ENCODE data around the gene PDZD4.

PDZD4 gene

DNA sequence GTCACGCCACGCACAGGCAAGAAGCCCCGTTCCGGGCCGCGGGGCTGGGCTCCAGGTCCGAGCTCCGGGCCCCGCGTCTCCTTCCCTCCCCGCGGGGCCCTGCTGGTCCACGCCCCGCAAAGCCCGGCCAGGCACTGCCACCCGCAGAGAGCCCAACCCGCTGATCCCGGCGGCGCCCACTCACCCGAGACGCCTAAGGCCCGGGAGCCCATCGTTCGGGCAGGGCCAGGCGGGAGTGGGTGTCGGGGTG lies 870 bp downstream of the PDZD4 start:
- no peak overlapping the region for H3K9ac ChIP-seq (ENCODE audit: low read length)

DNA sequence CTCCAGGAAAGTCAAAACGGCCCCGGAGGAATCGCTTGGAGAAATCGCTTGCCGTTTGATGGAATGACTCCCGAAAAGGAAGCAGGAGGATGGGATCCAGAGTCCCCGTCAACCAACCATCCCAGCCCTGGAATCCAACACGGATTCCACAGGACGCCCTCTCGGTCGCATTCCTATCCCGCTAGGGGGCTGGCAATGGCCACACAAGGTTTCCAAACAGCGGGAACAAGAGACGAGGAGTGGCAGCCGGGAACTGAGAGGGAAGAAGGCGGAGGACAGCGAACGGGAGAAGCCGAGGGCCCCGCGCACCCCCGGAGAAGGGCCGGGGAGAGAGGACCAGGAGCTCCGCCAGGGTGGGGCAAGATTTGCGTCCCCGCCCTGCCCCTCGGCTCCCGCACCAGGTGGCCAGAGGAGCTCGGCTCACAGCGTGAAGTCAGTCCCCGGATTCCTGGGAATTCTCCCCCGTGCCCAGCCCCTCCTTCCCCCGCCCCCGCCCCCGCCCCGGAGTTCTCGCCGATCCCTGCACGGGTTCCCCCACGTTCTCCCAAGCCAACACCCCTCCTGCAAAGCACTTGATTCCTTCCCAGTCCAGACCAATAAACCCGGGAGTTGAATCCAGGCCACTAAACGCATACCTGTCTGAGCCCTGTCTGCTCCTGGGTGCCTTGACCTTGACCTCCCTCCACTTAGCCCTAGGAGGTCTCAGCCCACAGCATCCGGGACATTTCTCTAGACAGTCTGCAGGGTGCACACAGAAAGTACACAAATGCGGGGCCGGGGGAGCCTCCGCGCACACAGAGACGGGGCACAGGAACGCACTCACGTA lies 1.4 kb downstream of the PDZD4 start:
- Histone ChIP-seq H3K4me3 (ENCODE audit: low read length) (no peak overlapping the region), H3K9me3 (ENCODE audit: insufficient read depth, low read length) (no peaks in the 10 kb centered on the region), H3K79me2 (ENCODE audit: low read length) (no peaks in the 10 kb centered on the region), H2AFZ (ENCODE audit: low read depth, low read length) (no peak overlapping the region), H3K27ac (ENCODE audit: low read length) (no peak overlapping the region), H4K20me1 (ENCODE audit: insufficient read depth, low read length) (no peaks in the 10 kb centered on the region), H3K9ac (ENCODE audit: low read length) (no peak overlapping the region), H3K4me1 (ENCODE audit: low read length) (no peaks in the 10 kb centered on the region), H3K36me3 (replicated peaks; ENCODE audit: low read depth, low read length) (no peaks in the 10 kb centered on the region), H3K4me2 (ENCODE audit: low read length) (no peak overlapping the region), H3K27me3 (ENCODE audit: low read depth, low read length) (peaks cover 6% of the 10 kb centered on the region; the same call in 1 of the 2 replicates)
- no peak for TF ChIP-seq EZH2phosphoT487 (IDR thresholded peaks at IDR 0.05; ENCODE audit: low read depth)
- TF ChIP-seq, protein P1, sequence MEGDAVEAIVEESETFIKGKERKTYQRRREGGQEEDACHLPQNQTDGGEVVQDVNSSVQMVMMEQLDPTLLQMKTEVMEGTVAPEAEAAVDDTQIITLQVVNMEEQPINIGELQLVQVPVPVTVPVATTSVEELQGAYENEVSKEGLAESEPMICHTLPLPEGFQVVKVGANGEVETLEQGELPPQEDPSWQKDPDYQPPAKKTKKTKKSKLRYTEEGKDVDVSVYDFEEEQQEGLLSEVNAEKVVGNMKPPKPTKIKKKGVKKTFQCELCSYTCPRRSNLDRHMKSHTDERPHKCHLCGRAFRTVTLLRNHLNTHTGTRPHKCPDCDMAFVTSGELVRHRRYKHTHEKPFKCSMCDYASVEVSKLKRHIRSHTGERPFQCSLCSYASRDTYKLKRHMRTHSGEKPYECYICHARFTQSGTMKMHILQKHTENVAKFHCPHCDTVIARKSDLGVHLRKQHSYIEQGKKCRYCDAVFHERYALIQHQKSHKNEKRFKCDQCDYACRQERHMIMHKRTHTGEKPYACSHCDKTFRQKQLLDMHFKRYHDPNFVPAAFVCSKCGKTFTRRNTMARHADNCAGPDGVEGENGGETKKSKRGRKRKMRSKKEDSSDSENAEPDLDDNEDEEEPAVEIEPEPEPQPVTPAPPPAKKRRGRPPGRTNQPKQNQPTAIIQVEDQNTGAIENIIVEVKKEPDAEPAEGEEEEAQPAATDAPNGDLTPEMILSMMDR (IDR thresholded peaks at IDR 0.05; ENCODE audit: low read depth, low read length) = no peak

More for the DNA sequence above, 870 bp downstream of the PDZD4 start:
- TF ChIP-seq EZH2phosphoT487 (IDR thresholded peaks at IDR 0.05; ENCODE audit: low read depth) = no peak
- TF ChIP-seq, protein P1 (IDR thresholded peaks at IDR 0.05; ENCODE audit: low read depth, low read length) = no peak
- Histone ChIP-seq H3K9me3 (ENCODE audit: insufficient read depth, low read length) (no peaks in the 10 kb centered on the region), H3K36me3 (replicated peaks; ENCODE audit: low read depth, low read length) (no peaks in the 10 kb centered on the region), H3K4me3 (ENCODE audit: low read length) (no peak overlapping the region), H3K79me2 (ENCODE audit: low read length) (no peaks in the 10 kb centered on the region), H3K4me2 (ENCODE audit: low read length) (no peak overlapping the region), H2AFZ (ENCODE audit: low read depth, low read length) (no peak overlapping the region), H4K20me1 (ENCODE audit: insufficient read depth, low read length) (no peaks in the 10 kb centered on the region), H3K27me3 (ENCODE audit: low read depth, low read length) (peaks cover 6% of the 10 kb centered on the region; the same call in 1 of the 2 replicates), H3K4me1 (ENCODE audit: low read length) (no peaks in the 10 kb centered on the region), H3K27ac (ENCODE audit: low read length) (no peak overlapping the region)

DNA sequence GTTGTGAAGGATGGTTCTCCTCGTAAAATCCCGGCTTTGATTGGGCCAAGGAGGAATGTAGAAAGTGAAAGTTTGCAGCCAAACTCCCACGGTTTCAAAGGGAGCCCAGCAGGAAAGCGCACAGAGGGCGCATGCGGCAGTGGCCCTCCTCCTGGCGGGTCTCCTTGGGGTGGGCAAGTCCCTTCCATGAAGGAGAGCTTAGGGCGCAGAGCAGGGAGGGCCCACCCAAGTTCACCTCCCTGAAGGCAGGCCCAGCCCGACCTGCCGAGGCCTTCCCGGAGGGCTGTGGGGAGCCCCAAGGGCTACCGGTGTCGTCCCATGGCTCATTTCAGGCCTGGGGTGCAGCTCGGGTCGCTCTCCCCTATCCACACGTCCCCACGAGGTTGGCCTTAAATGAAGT lies 2.0 kb downstream of the PDZD4 start:
- no peak for TF ChIP-seq EZH2phosphoT487 (IDR thresholded peaks at IDR 0.05; ENCODE audit: low read depth)
- TF ChIP-seq, protein P1 (IDR thresholded peaks at IDR 0.05; ENCODE audit: low read depth, low read length) = no peak
- H3K36me3 ChIP-seq (replicated peaks; ENCODE audit: low read depth, low read length) = no peaks in the 10 kb centered on the region
- no peak overlapping the region for H3K9ac ChIP-seq (ENCODE audit: low read length)
- H3K27ac ChIP-seq (ENCODE audit: low read length) = no peak overlapping the region
- peaks cover 6% of the 10 kb centered on the region; the same call in 1 of the 2 replicates for H3K27me3 ChIP-seq (ENCODE audit: low read depth, low read length)
- H3K79me2 ChIP-seq (ENCODE audit: low read length) = no peaks in the 10 kb centered on the region
- H3K4me2 ChIP-seq (ENCODE audit: low read length) = no peak overlapping the region
- no peaks in the 10 kb centered on the region for H4K20me1 ChIP-seq (ENCODE audit: insufficient read depth, low read length)
- no peaks in the 10 kb centered on the region for H3K4me1 ChIP-seq (ENCODE audit: low read length)
- no peak overlapping the region for H3K4me3 ChIP-seq (ENCODE audit: low read length)
- H2AFZ ChIP-seq (ENCODE audit: low read depth, low read length) = no peak overlapping the region
- H3K9me3 ChIP-seq (ENCODE audit: insufficient read depth, low read length) = no peaks in the 10 kb centered on the region

DNA sequence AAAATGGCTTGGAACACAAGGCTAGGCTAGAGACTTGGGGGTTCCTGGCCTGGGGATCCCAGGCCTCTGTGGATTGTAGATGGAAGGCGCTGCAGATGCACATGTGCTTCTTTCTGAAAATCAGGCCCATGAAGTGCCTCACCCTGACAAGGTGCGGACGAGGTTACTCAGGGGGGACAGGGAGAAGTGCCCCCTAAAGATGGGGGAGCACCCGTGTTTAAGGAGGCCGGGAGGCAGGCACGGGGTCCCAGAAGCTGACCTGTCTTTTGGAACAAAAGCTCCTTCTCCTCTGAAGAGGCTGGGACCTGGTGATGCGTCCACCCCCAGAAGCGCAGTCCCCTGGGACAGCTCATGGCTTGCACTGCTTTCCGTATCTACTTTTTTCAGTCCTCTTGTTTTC lies 2.4 kb downstream of the PDZD4 start:
- H3K4me3 ChIP-seq (ENCODE audit: low read length) = no peak overlapping the region
- no peaks in the 10 kb centered on the region for H3K36me3 ChIP-seq (replicated peaks; ENCODE audit: low read depth, low read length)
- H3K4me2 ChIP-seq (ENCODE audit: low read length) = no peak overlapping the region
- TF ChIP-seq, protein P1 (IDR thresholded peaks at IDR 0.05; ENCODE audit: low read depth, low read length) = no peak
- no peak for TF ChIP-seq EZH2phosphoT487 (IDR thresholded peaks at IDR 0.05; ENCODE audit: low read depth)
- H3K4me1 ChIP-seq (ENCODE audit: low read length) = no peaks in the 10 kb centered on the region
- no peak overlapping the region for H2AFZ ChIP-seq (ENCODE audit: low read depth, low read length)
- H3K9ac ChIP-seq (ENCODE audit: low read length) = no peak overlapping the region
- peaks cover 6% of the 10 kb centered on the region; the same call in 1 of the 2 replicates for H3K27me3 ChIP-seq (ENCODE audit: low read depth, low read length)
- no peak overlapping the region for H3K27ac ChIP-seq (ENCODE audit: low read length)
- H3K79me2 ChIP-seq (ENCODE audit: low read length) = no peaks in the 10 kb centered on the region
- H3K9me3 ChIP-seq (ENCODE audit: insufficient read depth, low read length) = no peaks in the 10 kb centered on the region
- no peaks in the 10 kb centered on the region for H4K20me1 ChIP-seq (ENCODE audit: insufficient read depth, low read length)
